Loucy (cell line): ENCODE results near the gene PIK3R5.

Source experiments
- EZH2phosphoT487 ChIP-seq: fragments of 200-600 bp; IDR thresholded peaks from 2 replicates; pipeline ENCODE4 v1.6.1; 2018; ENCODE audit warnings: antibody characterized with exemption, mild to moderate bottlenecking, moderate library complexity, borderline replicate concordance
- TF ChIP-seq, protein P1 (sequence below): fragments of 200-600 bp; sonication (generic); conservative IDR thresholded peaks from 2 replicates; pipeline ENCODE4 v1.5.1; 2014; ENCODE audit warnings: mild to moderate bottlenecking, antibody characterized with exemption, low read length

GRCh38 chr17:8927395-8927794 is 38.1 kb downstream of the PIK3R5 start:
- TF ChIP-seq, protein P1, sequence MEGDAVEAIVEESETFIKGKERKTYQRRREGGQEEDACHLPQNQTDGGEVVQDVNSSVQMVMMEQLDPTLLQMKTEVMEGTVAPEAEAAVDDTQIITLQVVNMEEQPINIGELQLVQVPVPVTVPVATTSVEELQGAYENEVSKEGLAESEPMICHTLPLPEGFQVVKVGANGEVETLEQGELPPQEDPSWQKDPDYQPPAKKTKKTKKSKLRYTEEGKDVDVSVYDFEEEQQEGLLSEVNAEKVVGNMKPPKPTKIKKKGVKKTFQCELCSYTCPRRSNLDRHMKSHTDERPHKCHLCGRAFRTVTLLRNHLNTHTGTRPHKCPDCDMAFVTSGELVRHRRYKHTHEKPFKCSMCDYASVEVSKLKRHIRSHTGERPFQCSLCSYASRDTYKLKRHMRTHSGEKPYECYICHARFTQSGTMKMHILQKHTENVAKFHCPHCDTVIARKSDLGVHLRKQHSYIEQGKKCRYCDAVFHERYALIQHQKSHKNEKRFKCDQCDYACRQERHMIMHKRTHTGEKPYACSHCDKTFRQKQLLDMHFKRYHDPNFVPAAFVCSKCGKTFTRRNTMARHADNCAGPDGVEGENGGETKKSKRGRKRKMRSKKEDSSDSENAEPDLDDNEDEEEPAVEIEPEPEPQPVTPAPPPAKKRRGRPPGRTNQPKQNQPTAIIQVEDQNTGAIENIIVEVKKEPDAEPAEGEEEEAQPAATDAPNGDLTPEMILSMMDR, result no peak
- TF ChIP-seq EZH2phosphoT487, result no peak
